ENCODE data around the gene IDI2.

The IDI2 gene

GRCh38 chr10:987620-987869 is 38.1 kb downstream of the IDI2 start:
- Histone ChIP-seq H3K27ac (ENCODE audit: low read length) (peak overlapping the region; percentile 87), H3K4me2 (ENCODE audit: insufficient read depth, low read length) (peak overlapping the region; percentile 93), H3K9me3 (ENCODE audit: insufficient read depth, low read length, severe bottlenecking) (no peaks in the 10 kb centered on the region), H3K4me3 (ENCODE audit: low read depth in 1 of 2, low read length in 2 of 2) (peak overlapping the region; percentile 94 to 97), H3K36me3 (ENCODE audit: insufficient read depth, low read length) (peaks cover 21% of the 10 kb centered on the region), H3K27me3 (ENCODE audit: insufficient read depth, low read length, poor library complexity) (no peaks in the 10 kb centered on the region), H4K20me1 (ENCODE audit: insufficient read depth, low read length) (peaks cover 27% of the 10 kb centered on the region), H3K9ac (ENCODE audit: low read depth, low read length) (peak overlapping the region; percentile 94), H3K79me2 (ENCODE audit: insufficient read depth, low read length) (peaks cover 60% of the 10 kb centered on the region), H3K4me1 (ENCODE audit: insufficient read depth, low read length) (peaks cover 32% of the 10 kb centered on the region), H2AFZ (ENCODE audit: low read depth, low read length) (peak overlapping the region; percentile 89)
- no peak for TF ChIP-seq EZH2 (IDR thresholded peaks at IDR 0.05; ENCODE audit: borderline replicate concordance, low read depth, low read length, severe bottlenecking)
- no peak for TF ChIP-seq CTCF (IDR thresholded peaks at IDR 0.05; ENCODE audit: borderline replicate concordance, extremely low read depth, low read length, poor library complexity, severe bottlenecking)
- ATAC-seq (ENCODE audit: insufficient read depth, low read depth) (no peak), DNase-seq (no peak)

- Histone ChIP-seq H3K4me1 (ENCODE audit: insufficient read depth, low read length) (peaks cover 32% of the 10 kb centered on the region), H3K4me2 (ENCODE audit: insufficient read depth, low read length) (peak overlapping the region; percentile 93), H3K27ac (ENCODE audit: low read length) (peak overlapping the region; percentile 87), H3K27me3 (ENCODE audit: insufficient read depth, low read length, poor library complexity) (no peaks in the 10 kb centered on the region), H3K36me3 (ENCODE audit: insufficient read depth, low read length) (peaks cover 18% of the 10 kb centered on the region), H3K4me3 (ENCODE audit: low read depth in 1 of 2, low read length in 2 of 2) (peak overlapping the region; percentile 94 to 97), H4K20me1 (ENCODE audit: insufficient read depth, low read length) (peaks cover 24% of the 10 kb centered on the region), H3K79me2 (ENCODE audit: insufficient read depth, low read length) (peaks cover 56% of the 10 kb centered on the region), H3K9me3 (ENCODE audit: insufficient read depth, low read length, severe bottlenecking) (no peaks in the 10 kb centered on the region), H3K9ac (ENCODE audit: low read depth, low read length) (peak overlapping the region; percentile 94), H2AFZ (ENCODE audit: low read depth, low read length) (peak overlapping the region; percentile 89)
- DNase-seq (no peak), ATAC-seq (ENCODE audit: insufficient read depth, low read depth) (no peak)
- no peak for TF ChIP-seq EZH2 (IDR thresholded peaks at IDR 0.05; ENCODE audit: borderline replicate concordance, low read depth, low read length, severe bottlenecking)
- no peak for TF ChIP-seq CTCF (IDR thresholded peaks at IDR 0.05; ENCODE audit: borderline replicate concordance, extremely low read depth, low read length, poor library complexity, severe bottlenecking)
These were observed 38.6 kb downstream of the IDI2 start for GRCh38 chr10:986881-987619.

- ATAC-seq (ENCODE audit: insufficient read depth, low read depth) (no peak), DNase-seq (no peak)
- Histone ChIP-seq H3K27ac (ENCODE audit: low read length) (no peak overlapping the region), H3K9me3 (ENCODE audit: insufficient read depth, low read length, severe bottlenecking) (peaks cover 4% of the 10 kb centered on the region), H3K36me3 (ENCODE audit: insufficient read depth, low read length) (peaks cover 18% of the 10 kb centered on the region), H3K79me2 (ENCODE audit: insufficient read depth, low read length) (peaks cover 50% of the 10 kb centered on the region), H3K27me3 (ENCODE audit: insufficient read depth, low read length, poor library complexity) (no peaks in the 10 kb centered on the region), H3K4me1 (ENCODE audit: insufficient read depth, low read length) (peaks cover 32% of the 10 kb centered on the region), H3K9ac (ENCODE audit: low read depth, low read length) (no peak overlapping the region), H4K20me1 (ENCODE audit: insufficient read depth, low read length) (peaks cover 22% of the 10 kb centered on the region), H3K4me2 (ENCODE audit: insufficient read depth, low read length) (0 out of 2 replicates have a peak overlapping the region, but pooled peaks have one; percentile 93), H2AFZ (ENCODE audit: low read depth, low read length) (no peak overlapping the region), H3K4me3 (ENCODE audit: low read depth in 1 of 2, low read length in 2 of 2) (no peak overlapping the region)
- TF ChIP-seq CTCF (IDR thresholded peaks at IDR 0.05; ENCODE audit: borderline replicate concordance, extremely low read depth, low read length, poor library complexity, severe bottlenecking) = no peak
- no peak for TF ChIP-seq EZH2 (IDR thresholded peaks at IDR 0.05; ENCODE audit: borderline replicate concordance, low read depth, low read length, severe bottlenecking)
These were observed 39.4 kb downstream of the IDI2 start for GRCh38 chr10:986137-986825.

All from DND-41 (cell line).